Measurements from ENCODE around the gene SPA17. TPM values are rescaled to one million over a fixed set of nuclear protein-coding genes. Genes with fewer than 3 reads are reported as not detected.

The SPA17 gene
- total and polyA plus RNA-seq, 2 of the 8 experiments (the other 6 are each of a cell fraction or from before 2014, with no cell fraction given): 3.7 to 5.2 TPM

DNA sequence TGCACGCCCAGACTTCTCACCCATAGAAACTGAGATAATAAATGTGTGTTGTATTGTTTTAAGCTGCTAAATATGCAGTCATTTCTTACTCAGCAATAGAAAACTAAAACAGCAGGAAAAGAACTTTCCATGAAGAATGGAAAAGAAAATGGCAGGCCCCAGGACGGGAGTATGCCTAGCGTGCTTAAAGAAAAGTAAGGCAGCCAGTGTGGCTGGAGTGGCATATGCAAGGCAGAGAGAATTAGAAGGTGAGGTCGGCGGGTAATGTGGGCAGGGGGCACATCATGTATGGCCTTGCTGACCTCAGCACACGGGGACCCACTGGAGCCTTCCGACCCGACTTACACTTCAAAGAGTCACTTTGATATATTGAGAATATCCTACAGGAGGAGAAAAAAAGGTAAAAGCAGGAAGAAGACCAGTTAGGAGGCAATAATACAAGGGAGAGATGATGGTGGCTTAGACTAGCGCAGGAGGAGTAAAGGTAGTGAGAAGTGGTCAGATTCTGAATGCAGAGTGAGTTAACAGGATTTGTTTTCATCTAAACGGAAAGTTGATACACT is 30.6 kb upstream of the SPA17 start:
- H3K4me1 ChIP-seq (replicated peaks in 1 of 4; ENCODE audit: control insufficient read depth in 3 of 4, insufficient read depth in 4 of 4, low read length in 3 of 4): peaks cover 0 to 6% (median 2%) of the 10 kb centered on the region in 4 experiments; a peak in 3 of 7 replicates
- CTCF ChIA-PET (ENCODE audit: partially characterized antibody): interaction anchor here (0.7 to 8.6 kb wide), 20 partner anchors 11 to 237 kb away, joined by 3 to 69 read pairs (median 6); partner anchors contain the start of genes ESAM, SIAE and SPA17
- H2BK12ac ChIP-seq (ENCODE audit: low read depth, low read length): no peak overlapping the region
- no peak overlapping the region for H3K18ac ChIP-seq (ENCODE audit: extremely low read depth, low read length)
- no peak overlapping the region for H2BK20ac ChIP-seq (ENCODE audit: low read length)
- no peaks in the 10 kb centered on the region for H3K27me3 ChIP-seq (replicated peaks in 1 of 4; ENCODE audit: control insufficient read depth in 3 of 4, extremely low read depth in 1 of 4, insufficient read depth in 3 of 4, low read length in 3 of 4)
- WGBS, 2 experiments (ENCODE audit: extremely low coverage in 1 of 2, insufficient coverage in 1 of 2, insufficient read length in 1 of 2, insufficient replicate concordance in 2 of 2, low coverage in 1 of 2, low lambda C conversion rate in 2 of 2, missing lambda C conversion rate in 1 of 2): 86% methylated on average over 10 of the region's 10 CpGs; no CpG with 5 or more reads in 1 of the 2 experiments
- H3K56ac ChIP-seq (replicated peaks; ENCODE audit: insufficient read length, low read depth, low read length): no peak overlapping the region
- H4K8ac ChIP-seq (ENCODE audit: extremely low read depth, insufficient read depth, low read length): no peak overlapping the region
- DNase-seq (ENCODE audit: low read depth in 1 of 2, low spot score in 2 of 2): no peak
- no peak overlapping the region for H3K23ac ChIP-seq (ENCODE audit: insufficient read length)
- no peak overlapping the region for H2AK5ac ChIP-seq (ENCODE audit: low read depth, low read length)
- no peak overlapping the region for H3K4me2 ChIP-seq (ENCODE audit: insufficient read depth in 1 of 2, low read depth in 2 of 2, low read length in 2 of 2)
- no peak overlapping the region for H2AFZ ChIP-seq (ENCODE audit: low read length)
- POLR2A ChIA-PET (ENCODE audit: partially characterized antibody): interaction anchor here (1.3 kb wide), 1 partner anchor 120 kb away, joined by 4 read pairs; no protein-coding TSS in a partner anchor
- no peaks in the 10 kb centered on the region for H3K79me2 ChIP-seq (ENCODE audit: control insufficient read depth in 1 of 2, insufficient read depth in 2 of 2, low read length in 2 of 2)
- H2BK15ac ChIP-seq (ENCODE audit: low read length): no peak overlapping the region
- no peaks in the 10 kb centered on the region for H4K20me1 ChIP-seq (replicated peaks in 1 of 2; ENCODE audit: control insufficient read depth in 1 of 2, insufficient read depth in 2 of 2, low read length in 2 of 2)
- H3K9ac ChIP-seq (replicated peaks in 1 of 4; ENCODE audit: extremely low read depth in 1 of 4, low read depth in 3 of 4, low read length in 3 of 4): no peak overlapping the region
- no peak overlapping the region for H2BK120ac ChIP-seq (replicated peaks; ENCODE audit: low read depth, low read length)
- H3K4ac ChIP-seq (replicated peaks; ENCODE audit: insufficient read length, low read depth, low read length): no peak overlapping the region
- H3K14ac ChIP-seq (ENCODE audit: insufficient read length): no peak overlapping the region
- H4K91ac ChIP-seq (replicated peaks; ENCODE audit: insufficient read length, low read length): no peak overlapping the region
- no peaks in the 10 kb centered on the region for H3K79me1 ChIP-seq (ENCODE audit: low read depth, low read length)
- H3K9me3 ChIP-seq (ENCODE audit: insufficient read depth in 2 of 2, low read depth in 1 of 2, low read length in 1 of 2): no peaks in the 10 kb centered on the region
- H3K27ac ChIP-seq (ENCODE audit: low read depth, low read length): no peak overlapping the region
- H3K4me3 ChIP-seq (ENCODE audit: extremely low read depth in 1 of 4, insufficient read depth in 2 of 4, low read depth in 3 of 4, low read length in 4 of 4): no peak overlapping the region
- no peak for FAIRE-seq
- H4K5ac ChIP-seq (ENCODE audit: insufficient read length, low read depth, low read length): no peak overlapping the region
- H3K23me2 ChIP-seq (ENCODE audit: low read depth, low read length): no peaks in the 10 kb centered on the region; the same call in 1 of the 2 replicates
- no peak overlapping the region for H2BK5ac ChIP-seq (ENCODE audit: low read depth, low read length)
- TF ChIP-seq RFX5 (IDR thresholded peaks at IDR 0.05; ENCODE audit: borderline replicate concordance, low read depth, low read length): no peak
- TF ChIP-seq, protein P1, sequence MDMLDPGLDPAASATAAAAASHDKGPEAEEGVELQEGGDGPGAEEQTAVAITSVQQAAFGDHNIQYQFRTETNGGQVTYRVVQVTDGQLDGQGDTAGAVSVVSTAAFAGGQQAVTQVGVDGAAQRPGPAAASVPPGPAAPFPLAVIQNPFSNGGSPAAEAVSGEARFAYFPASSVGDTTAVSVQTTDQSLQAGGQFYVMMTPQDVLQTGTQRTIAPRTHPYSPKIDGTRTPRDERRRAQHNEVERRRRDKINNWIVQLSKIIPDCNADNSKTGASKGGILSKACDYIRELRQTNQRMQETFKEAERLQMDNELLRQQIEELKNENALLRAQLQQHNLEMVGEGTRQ (IDR thresholded peaks at IDR 0.05; ENCODE audit: low read length): no peak
- TF ChIP-seq HDAC2 (IDR thresholded peaks at IDR 0.05; ENCODE audit: borderline replicate concordance in 1 of 2, low read depth in 2 of 2, low read length in 2 of 2): no peak
- no peak for TF ChIP-seq JUND (IDR thresholded peaks at IDR 0.05; ENCODE audit: low read length)
- H3K36me3 ChIP-seq (ENCODE audit: control insufficient read depth in 2 of 4, insufficient read depth in 4 of 4, low read length in 3 of 4): peaks cover 0 to under 1% (median 0%) of the 10 kb centered on the region in 4 experiments; a peak in 1 of 8 replicates

All from H1 (cell line).